NCI-H345 treated with DMSO at 0.1 percent for 48 hours (cell line): ENCODE data around the gene RCE1.
A peak's percentile ranks its signal among the peaks of the same experiment; 100 is the strongest.

Experiments used
- DNase-seq: peaks from one replicate; lab custom pipeline; 2025; ENCODE audit not compliant: unreplicated experiment; lab: John Stamatoyannopoulos, UW

Gene RCE1

GRCh38 chr11:66868082-66868725 lies 25.0 kb downstream of the RCE1 start:
- no peak for DNase-seq

GRCh38 chr11:66868726-66869566 lies 25.7 kb downstream of the RCE1 start:
- DNase-seq = no peak

- no peak for DNase-seq
These were observed 26.3 kb downstream of the RCE1 start for GRCh38 chr11:66869567-66869870.

DNA sequence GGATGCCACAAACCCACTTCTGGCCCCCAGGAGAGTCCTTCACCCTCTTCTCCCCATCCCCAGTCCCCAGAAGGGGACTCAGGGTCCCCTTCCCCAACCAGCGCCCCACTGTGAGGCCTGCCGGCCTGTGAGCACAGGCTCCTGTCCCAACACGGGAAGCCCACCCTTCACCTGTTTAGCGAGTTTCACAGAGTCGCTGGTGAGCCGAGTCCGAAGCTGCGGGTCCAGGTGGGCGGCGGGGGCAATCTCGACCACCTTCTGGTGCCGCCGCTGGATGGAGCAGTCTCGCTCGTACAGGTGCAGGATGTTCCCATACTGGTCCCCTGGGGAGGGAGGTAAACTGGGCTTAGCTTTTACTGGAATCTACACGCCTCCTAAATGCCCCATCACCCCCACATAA lies 26.9 kb downstream of the RCE1 start:
- no peak for DNase-seq

DNA sequence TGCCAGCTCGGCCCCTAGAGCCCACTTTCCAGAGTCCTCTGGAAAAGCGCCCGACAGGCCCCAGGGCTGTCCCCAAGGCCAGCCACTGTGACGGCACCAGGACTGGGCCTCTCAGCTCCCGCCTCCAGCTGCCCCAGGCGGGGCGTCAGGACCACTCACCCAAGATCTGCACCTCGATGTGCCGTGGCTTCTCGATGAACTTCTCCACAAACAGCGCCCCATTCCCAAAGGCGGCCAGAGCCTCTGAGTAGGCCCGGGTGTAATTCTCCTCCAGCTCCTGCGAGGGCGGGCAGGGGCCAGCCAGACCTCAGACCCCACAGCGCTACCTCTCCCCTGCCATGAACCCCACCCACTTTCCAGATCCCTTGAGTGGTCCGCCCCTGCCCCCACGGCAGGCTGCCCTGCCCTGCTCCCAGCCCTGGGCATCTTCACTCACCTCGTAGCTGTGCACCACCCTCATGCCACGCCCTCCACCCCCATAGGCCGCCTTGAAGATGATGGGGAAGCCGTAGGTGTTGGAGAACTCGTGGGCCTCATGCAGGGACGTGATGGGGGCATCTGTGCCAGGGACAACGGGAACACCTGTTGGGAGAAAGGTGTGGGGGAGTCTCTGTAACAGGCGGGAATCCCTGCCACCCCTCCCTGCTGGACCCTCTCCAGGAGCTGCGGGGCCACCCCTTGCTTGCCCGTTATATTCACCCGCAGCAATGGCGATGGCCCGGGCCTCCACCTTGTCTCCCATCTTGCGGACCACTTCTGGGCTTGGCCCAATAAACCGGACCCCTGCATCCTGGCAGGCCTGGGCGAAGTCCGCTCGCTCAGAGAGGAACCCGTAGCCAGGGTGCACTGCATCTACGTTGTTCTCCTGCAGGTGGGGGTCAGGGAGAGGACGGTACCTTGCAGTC lies 27.6 kb downstream of the RCE1 start:
- no peak for DNase-seq

- no peak for DNase-seq
These were observed 28.3 kb downstream of the RCE1 start for GRCh38 chr11:66871521-66871901.

DNA sequence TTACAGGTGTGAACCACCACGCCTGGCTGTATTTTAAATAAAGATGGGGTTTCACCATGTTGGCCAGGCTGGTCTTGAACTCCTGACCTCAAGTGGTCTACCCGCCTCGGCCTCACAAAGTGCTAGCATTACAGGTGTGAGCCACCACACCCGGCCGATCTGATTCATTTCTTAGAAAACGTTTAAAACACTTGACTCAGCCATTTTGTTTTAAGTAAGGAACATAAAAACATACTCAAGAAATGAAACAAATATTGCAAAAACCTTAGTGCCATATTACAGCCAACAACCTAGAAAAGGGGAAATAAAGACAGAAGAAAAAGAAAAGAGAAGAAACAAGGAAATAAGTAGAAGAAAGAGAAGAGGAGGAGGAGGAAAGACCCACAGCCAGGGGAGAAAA lies 31.0 kb downstream of the RCE1 start:
- no peak for DNase-seq

DNA sequence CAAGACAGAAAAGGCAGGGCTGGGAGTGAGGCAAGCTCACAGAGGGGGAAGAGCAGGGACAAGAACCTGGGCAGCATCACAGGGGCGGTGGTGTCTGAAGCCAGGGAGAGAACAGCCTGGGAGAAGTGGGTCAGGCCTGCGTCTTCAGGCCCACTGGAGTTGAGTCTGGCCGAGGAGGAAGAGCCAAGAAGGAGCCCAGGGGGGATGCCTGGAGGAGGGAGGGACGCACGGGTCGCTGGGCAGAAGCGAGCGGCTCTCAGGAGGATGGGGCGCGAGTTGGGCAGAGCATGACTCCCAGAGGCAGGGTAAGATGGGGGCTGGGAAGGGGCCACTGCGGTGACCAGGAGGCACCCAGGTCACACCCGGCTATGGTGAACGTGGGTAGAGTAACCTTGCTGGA lies 32.1 kb downstream of the RCE1 start:
- no peak for DNase-seq

- no peak for DNase-seq
These were observed 34.5 kb downstream of the RCE1 start for GRCh38 chr11:66877588-66878385.

DNA sequence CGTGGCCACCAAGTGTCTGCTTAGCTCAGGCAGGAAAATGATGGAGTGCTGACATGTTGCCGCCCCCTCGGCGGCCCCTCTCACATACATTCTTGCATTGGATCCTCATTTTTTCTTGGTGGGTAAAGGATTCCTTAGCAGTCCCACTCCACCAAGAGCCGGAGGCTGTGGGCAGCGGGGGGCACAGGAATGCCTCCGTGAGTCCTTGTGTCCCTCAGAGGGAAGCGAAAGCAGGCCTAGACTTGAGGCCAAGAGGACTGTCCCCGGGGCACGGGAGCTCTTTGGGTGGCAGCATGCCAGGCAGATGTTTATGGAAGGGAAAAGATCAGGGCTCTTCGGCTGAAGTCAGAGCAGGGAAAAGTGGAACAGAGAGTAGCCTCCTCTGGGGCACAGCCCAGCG lies 35.2 kb downstream of the RCE1 start:
- no peak for DNase-seq

DNA sequence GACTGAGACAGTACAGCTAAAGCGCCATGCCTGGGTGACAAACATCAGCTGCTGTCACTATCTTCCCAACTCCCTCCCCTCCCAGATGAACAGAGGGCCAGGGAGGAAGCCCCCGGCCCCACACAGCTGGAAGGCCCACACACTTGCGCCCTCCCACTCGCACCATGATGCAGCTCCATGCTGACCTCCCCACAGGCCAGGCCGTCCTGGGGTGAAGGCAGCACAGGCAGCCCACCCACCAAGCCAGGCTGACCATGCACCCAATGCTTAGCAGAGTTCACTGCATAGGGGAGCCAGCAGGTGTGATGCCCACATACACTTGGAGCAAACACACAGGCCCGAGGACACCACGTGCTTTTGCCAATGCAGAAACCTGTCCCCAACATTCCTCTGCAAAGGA lies 35.8 kb downstream of the RCE1 start:
- no peak for DNase-seq

DNA sequence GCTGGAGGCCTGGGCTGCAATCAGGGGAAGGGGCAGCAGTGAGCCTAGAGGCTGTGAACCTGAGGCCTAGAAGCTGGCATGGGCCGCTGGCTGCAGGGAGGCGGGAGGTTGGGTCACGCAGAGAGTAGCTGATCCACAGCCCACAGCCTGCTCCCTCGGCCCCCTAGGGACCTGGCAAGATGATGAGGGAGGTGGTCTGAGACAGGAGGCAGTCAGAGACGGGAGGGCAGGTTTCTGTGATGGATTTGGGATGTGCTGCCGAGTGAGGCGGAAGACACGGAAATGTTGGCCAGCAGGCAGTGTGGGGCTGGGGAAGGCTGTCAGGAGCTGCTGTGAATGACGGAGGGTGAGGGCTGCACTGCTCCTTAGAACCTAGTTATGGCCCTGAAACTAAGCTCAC lies 36.3 kb downstream of the RCE1 start:
- DNase-seq = no peak

- DNase-seq = no peak
These were observed 36.8 kb downstream of the RCE1 start for GRCh38 chr11:66879999-66880398.

DNA sequence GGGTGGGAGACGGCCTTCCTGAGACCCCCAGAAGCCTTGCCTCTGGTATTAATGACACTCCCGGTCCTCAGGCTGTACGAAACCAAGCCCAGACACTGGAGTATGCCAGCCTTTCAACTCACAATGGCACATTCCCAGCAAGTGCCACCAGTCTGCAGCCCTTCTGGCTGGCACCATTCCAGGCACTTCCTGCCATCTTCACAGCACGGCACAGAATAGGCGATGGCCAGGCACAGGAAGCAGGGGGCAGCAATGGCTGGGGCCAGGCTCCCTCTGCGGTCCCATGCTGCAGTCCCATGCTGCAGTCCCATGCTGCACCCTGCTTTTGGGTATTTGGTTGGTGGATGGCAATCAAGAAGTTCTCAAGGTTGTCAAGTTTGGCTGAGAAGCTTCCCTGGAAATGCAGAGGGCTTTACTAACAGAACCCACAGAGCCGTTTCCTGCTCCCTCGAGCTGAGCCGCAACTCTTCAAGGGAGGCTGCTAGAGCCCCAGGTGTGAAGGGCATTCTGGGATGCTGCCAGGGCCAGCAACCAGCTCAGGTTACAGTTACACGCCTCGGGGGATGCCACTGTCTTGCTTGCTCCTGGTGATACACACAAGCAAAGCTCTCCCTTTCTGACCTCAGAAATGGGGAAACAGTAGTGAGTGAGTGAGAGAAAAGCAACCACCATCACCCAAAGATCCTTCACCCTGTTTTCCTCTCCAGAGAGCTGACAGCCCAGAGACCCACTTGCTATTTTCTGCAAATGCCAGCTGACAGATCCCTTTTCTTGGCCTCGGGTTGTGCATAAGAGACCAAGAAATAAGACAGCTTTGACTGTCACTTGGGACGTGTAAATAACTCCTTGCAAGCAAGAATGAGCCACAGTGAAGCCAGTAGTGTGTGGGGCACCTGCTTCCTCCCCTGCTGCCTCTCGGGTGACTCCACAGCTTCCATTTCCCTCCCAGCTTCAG lies 37.5 kb downstream of the RCE1 start:
- peak; percentile 89 for DNase-seq

DNA sequence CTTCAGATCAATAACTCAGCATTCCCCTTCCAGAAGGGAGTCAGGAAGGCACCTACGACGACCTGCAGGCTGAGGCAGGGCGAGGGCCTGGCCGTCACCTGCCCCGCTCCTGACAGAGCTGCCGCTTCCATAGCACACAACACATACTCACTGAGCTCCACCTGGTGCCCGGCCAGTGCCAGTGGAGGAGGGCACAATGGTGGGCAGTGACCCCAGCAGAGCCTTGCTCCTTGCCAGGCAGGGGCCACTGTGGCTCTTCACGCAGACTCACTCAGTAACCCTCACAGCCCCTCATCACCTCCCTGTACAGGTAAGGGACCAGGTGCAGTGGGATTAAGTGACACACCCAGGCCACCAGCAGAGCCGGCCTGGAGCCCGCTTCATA lies 38.2 kb downstream of the RCE1 start:
- DNase-seq = peak; percentile 16

GRCh38 chr11:66881927-66882452 lies 38.7 kb downstream of the RCE1 start:
- no peak for DNase-seq

DNA sequence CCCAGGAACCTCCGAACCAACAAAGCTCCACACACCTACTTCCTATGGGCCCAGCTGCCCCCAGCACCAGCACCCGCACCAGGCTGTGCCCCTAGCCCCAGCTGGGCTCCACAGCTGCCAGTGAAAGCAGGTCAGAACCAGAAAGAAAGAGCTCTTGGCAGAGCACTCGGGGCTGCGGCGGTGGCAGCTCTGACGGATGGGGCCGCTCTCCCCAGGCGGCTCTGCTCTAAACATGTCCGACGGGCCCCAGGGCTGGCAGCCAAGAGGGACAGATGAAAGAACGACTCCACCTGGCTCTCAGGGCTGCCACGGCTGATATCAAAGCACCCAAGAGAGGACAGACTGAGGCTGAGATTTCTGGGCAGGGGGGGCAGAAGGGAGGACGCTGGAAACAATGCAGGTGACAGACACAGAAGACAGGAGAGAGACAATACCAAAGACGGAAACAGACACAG lies 39.3 kb downstream of the RCE1 start:
- DNase-seq = peak; percentile 85

- peak; percentile 77 for DNase-seq
These were observed 40.0 kb downstream of the RCE1 start for GRCh38 chr11:66883016-66883965.
